GM21717 (cell line): ENCODE measurements around the gene TUT1.
"Not testable (repeated sequence)": the region's sequence is repeated elsewhere in the genome, so short reads cannot be mapped to it uniquely, and the experiment has no call there.

Source experiments
- ATAC-seq: cut with Tn5 transposase; IDR thresholded peaks from one replicate; pipeline ENCODE4 v1.9.1; 2021; ENCODE audit warnings: mild to moderate bottlenecking, moderate library complexity; ENCODE audit not compliant: unreplicated experiment

Gene TUT1

GRCh38 chr11:62556875-62557631 is 34.3 kb downstream of the TUT1 start:
- peak; percentile 25 for ATAC-seq

GRCh38 chr11:62556108-62556874 is 35.0 kb downstream of the TUT1 start:
- ATAC-seq: peak; percentile 34

- peak; percentile 30 for ATAC-seq
These were observed 35.7 kb downstream of the TUT1 start for GRCh38 chr11:62555464-62556107.

- no peak for ATAC-seq
These were observed 36.7 kb downstream of the TUT1 start for GRCh38 chr11:62554387-62555167.

- no peak for ATAC-seq
These were observed 37.4 kb downstream of the TUT1 start for GRCh38 chr11:62553839-62554361.

GRCh38 chr11:62553080-62553838 is 38.1 kb downstream of the TUT1 start:
- ATAC-seq: no peak

- no peak for ATAC-seq
These were observed 38.7 kb downstream of the TUT1 start for GRCh38 chr11:62552485-62553079.

- ATAC-seq: not testable (repeated sequence)
These were observed 40.8 kb downstream of the TUT1 start for GRCh38 chr11:62550478-62550877.

GRCh38 chr11:62548545-62549335 is 42.6 kb downstream of the TUT1 start:
- no peak for ATAC-seq

- no peak for ATAC-seq
These were observed 43.5 kb downstream of the TUT1 start for GRCh38 chr11:62547691-62548281.

GRCh38 chr11:62546929-62547625 is 44.2 kb downstream of the TUT1 start:
- no peak for ATAC-seq

- ATAC-seq: peak; percentile 27
These were observed 44.9 kb downstream of the TUT1 start, which contains the start of gene AHNAK for GRCh38 chr11:62546244-62546928. Gene AHNAK, minus strand, starts transcription at chr11:62546806. Its CDS starts 10,708 bp downstream, at chr11:62536098.

GRCh38 chr11:62545437-62546243 is 45.7 kb downstream of the TUT1 start:
- ATAC-seq: no peak

- no peak for ATAC-seq
These were observed 46.5 kb downstream of the TUT1 start for GRCh38 chr11:62544581-62545436.

- ATAC-seq: no peak
These were observed 47.5 kb downstream of the TUT1 start for GRCh38 chr11:62543680-62544444.
